DND-41 (cell line): ENCODE data around the gene ARHGAP18.

Experiments
- CTCF ChIP-seq: IDR thresholded peaks from 2 replicates; pipeline ENCODE4 v1.5.1; 2012; ENCODE audit warnings: borderline replicate concordance, low read length, moderate library complexity, mild to moderate bottlenecking; ENCODE audit not compliant: poor library complexity, severe bottlenecking; ENCODE audit errors: extremely low read depth
- EZH2 ChIP-seq: IDR thresholded peaks from 3 replicates; pipeline ENCODE4 v1.6.1; 2012; ENCODE audit warnings: borderline replicate concordance, low read depth, mild to moderate bottlenecking, moderate library complexity, low read length, inconsistent platforms; ENCODE audit not compliant: severe bottlenecking

DNA sequence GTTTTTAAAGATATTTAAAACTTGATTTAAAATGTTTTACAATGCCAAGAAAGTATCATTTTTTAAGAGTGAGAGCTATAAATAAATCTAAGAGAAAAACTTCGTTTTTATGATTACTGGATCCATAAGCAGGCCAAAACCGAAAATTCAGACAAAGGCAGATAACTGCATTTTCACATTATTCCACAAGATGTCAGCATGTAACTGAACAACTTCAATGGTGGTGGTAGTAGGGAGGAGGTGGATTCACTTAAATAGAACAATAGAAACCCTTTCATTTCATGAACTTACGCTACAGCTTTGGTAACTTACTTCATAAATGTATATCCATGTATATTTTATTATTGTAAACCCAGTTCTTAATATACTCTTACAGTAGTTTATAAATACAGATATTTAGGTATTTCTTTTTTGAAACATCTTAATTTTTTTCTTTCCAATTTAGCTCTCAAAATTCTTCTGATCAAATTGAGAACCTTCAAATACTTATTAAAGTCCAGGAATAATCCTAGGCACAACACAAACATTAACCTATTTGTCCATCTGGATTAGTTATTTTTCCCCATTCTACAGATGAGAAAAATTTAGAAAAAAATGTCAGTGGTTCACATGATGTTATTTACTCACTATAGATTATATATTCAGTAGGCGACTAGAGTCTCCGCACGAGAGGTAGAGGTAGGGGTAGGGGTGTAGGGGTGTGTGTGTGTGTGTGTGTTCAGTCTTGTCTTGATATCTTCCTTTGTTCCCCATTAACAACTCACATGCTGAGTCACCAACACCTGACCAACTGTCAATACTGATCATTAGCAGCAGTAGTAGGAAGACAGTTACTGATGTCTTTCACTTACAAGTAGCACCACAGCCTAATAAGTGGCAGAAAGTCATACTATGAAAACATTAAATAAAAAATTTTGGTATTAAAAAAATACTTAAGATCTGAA lies 111.5 kb downstream of the ARHGAP18 start:
- TF ChIP-seq CTCF (peak; percentile 96), EZH2 (no peak)
